A549 (cell line): Measurements from ENCODE around the gene COA7. TPM values are rescaled to one million over a fixed set of nuclear protein-coding genes. Genes with fewer than 3 reads are reported as not detected.

Experiments used
- ATAC-seq, 2 experiments: fragments of 200-7000 bp in 1 of 2; fragments of >200 bp in 1 of 2; cut with Nextera tagmentation in 1 of 2; cut with Tn5 transposase in 1 of 2; 3 replicates each; pipeline versions ENCODE4 v1.8.0 to v1.9.1; 2018 to 2020; ENCODE audit warnings: mild to moderate bottlenecking in 1 of 2, moderate library complexity in 1 of 2
- CTCF ChIA-PET: fragments of 300-600 bp; sonication (Branson Sonifier 250); formaldehyde crosslinking; extraction: SDS; loops from one replicate; lab custom pipeline; 2021; ENCODE audit warnings: antibody characterized with exemption, inconsistent platforms; lab: Yijun Ruan, JAX
- POLR2A ChIA-PET: fragments of 350-600 bp; formaldehyde crosslinking; extraction: SDS; loops from one replicate; lab custom pipeline; 2021; ENCODE audit warnings: antibody characterized with exemption, inconsistent platforms; lab: Yijun Ruan, JAX
- DNase-seq, 2 experiments: peaks; one replicate each; pipeline versions ENCODE4 v3.0.0 to v3.0.0-alpha.2; 2011 to 2016; ENCODE audit warnings: low read depth in 1 of 2, low spot score in 1 of 2
- FAIRE-seq: peaks from 2 replicates; lab custom pipeline; 2011; peaks lifted over from hg19 to GRCh38; lab: Jason Lieb, UNC
- H3K27ac ChIP-seq, 2 experiments: fragments of >200 bp; sonication (Bioruptor Twin); formaldehyde crosslinking; 3 replicates each; pipeline ENCODE4 v1.5.1; 2016 to 2017
- H3K4me1 ChIP-seq: fragments of >200 bp; sonication (Bioruptor Twin); formaldehyde crosslinking; 3 replicates; pipeline ENCODE4 v1.6.1; 2016
- H3K4me2 ChIP-seq: fragments of >200 bp; sonication (Bioruptor Twin); formaldehyde crosslinking; 3 replicates; pipeline ENCODE4 v1.6.1; 2016
- H3K4me3 ChIP-seq: fragments of >200 bp; sonication (Bioruptor Twin); formaldehyde crosslinking; 3 replicates; pipeline ENCODE4 v1.5.1; 2016
- H3K9me3 ChIP-seq: fragments of >200 bp; sonication (Bioruptor Twin); formaldehyde crosslinking; 3 replicates; pipeline ENCODE4 v1.6.1; 2016
- ATOH8 ChIP-seq: fragments of 250-450 bp; sonication (Bioruptor Pico); IDR thresholded peaks from 2 replicates; pipeline ENCODE4 v1.5.0; 2020; ENCODE audit warnings: low read depth, mild to moderate bottlenecking, moderate library complexity
- BHLHE40 ChIP-seq: IDR thresholded peaks from 2 replicates; pipeline ENCODE4 v1.6.1; 2012; ENCODE audit warnings: low read depth, low read length, inconsistent platforms
- CBX2 ChIP-seq: fragments of 200-600 bp; sonication (generic); IDR thresholded peaks from 2 replicates; pipeline ENCODE4 v1.6.1; 2016; ENCODE audit warnings: low read depth, mild to moderate bottlenecking, borderline replicate concordance
- CBX8 ChIP-seq: fragments of 200-600 bp; sonication (generic); IDR thresholded peaks from 2 replicates; pipeline ENCODE4 v1.6.1; 2016
- CEBPB ChIP-seq, 2 experiments: fragments of >200 bp in 1 of 2; sonication (Bioruptor Twin) in 1 of 2; formaldehyde crosslinking in 1 of 2; IDR thresholded peaks; 2 replicates each; pipeline ENCODE4 v1.6.1; 2012 to 2016
- CHD4 ChIP-seq: fragments of 200-600 bp; sonication (generic); IDR thresholded peaks from 2 replicates; pipeline ENCODE4 v1.6.1; 2016; ENCODE audit warnings: antibody characterized with exemption, mild to moderate bottlenecking, borderline replicate concordance
- CTCF ChIP-seq: fragments of >200 bp; sonication (Bioruptor Twin); formaldehyde crosslinking; IDR thresholded peaks from 3 replicates; pipeline ENCODE4 v1.5.1; 2016
- E2F6 ChIP-seq: IDR thresholded peaks from 2 replicates; pipeline ENCODE4 v1.6.1; 2012; ENCODE audit warnings: low read depth, borderline replicate concordance
- EHMT2 ChIP-seq: fragments of 200-600 bp; sonication (generic); IDR thresholded peaks from 2 replicates; pipeline ENCODE4 v1.6.1; 2016; ENCODE audit warnings: antibody characterized with exemption, low read depth, mild to moderate bottlenecking, moderate library complexity
- FOXS1 ChIP-seq: fragments of 250-450 bp; sonication (Bioruptor Pico); IDR thresholded peaks from 2 replicates; pipeline ENCODE4 v1.5.0; 2020; ENCODE audit warnings: mild to moderate bottlenecking, moderate library complexity
- GATA3 ChIP-seq: IDR thresholded peaks from 2 replicates; pipeline ENCODE4 v1.6.1; 2012; ENCODE audit warnings: borderline replicate concordance
- HDAC2 ChIP-seq: fragments of 200-600 bp; sonication (generic); IDR thresholded peaks from 2 replicates; pipeline ENCODE4 v1.6.1; 2016
- JUNB ChIP-seq: fragments of >200 bp; sonication (Bioruptor Twin); formaldehyde crosslinking; IDR thresholded peaks from 2 replicates; pipeline ENCODE4 v1.6.1; 2016
- KDM1A ChIP-seq: fragments of 200-600 bp; sonication (generic); IDR thresholded peaks from 2 replicates; pipeline ENCODE4 v1.6.1; 2016; ENCODE audit warnings: low read depth, mild to moderate bottlenecking
- KDM5A ChIP-seq: fragments of 200-600 bp; sonication (generic); IDR thresholded peaks from 2 replicates; pipeline ENCODE4 v1.6.1; 2016; ENCODE audit warnings: antibody characterized with exemption, mild to moderate bottlenecking
- MYC ChIP-seq: IDR thresholded peaks from 2 replicates; pipeline ENCODE4 v1.6.1; 2012; ENCODE audit warnings: mild to moderate bottlenecking, inconsistent platforms, low read length, improper control_type of control experiment, borderline replicate concordance
- NPAS2 ChIP-seq: fragments of 250-450 bp; sonication (Bioruptor Pico); IDR thresholded peaks from 2 replicates; pipeline ENCODE4 v1.8.0; 2022; ENCODE audit warnings: mild to moderate bottlenecking, moderate library complexity, borderline replicate concordance
- PBX3 ChIP-seq: IDR thresholded peaks from 2 replicates; pipeline ENCODE4 v1.6.1; 2012
- POLR2A ChIP-seq: IDR thresholded peaks from 2 replicates; pipeline ENCODE4 v1.6.1; 2012; ENCODE audit warnings: mild to moderate bottlenecking, low read length
- POLR2AphosphoS2 ChIP-seq: conservative IDR thresholded peaks from 2 replicates; pipeline ENCODE4 v1.6.1; 2012; ENCODE audit warnings: low read length, improper control_type of control experiment, inconsistent platforms
- RFX5 ChIP-seq: fragments of 450-650 bp; IDR thresholded peaks from 2 replicates; pipeline ENCODE4 v1.7.1; 2014; ENCODE audit warnings: antibody characterized with exemption, mild to moderate bottlenecking, moderate library complexity
- SMC3 ChIP-seq: fragments of >200 bp; sonication (Bioruptor Twin); formaldehyde crosslinking; IDR thresholded peaks from 3 replicates; pipeline ENCODE4 v1.6.1; 2018; ENCODE audit warnings: inconsistent platforms
- SREBF2 ChIP-seq: fragments of 450-650 bp; IDR thresholded peaks from 2 replicates; pipeline ENCODE4 v1.6.1; 2014; ENCODE audit warnings: mild to moderate bottlenecking, moderate library complexity
- ZC3H11A ChIP-seq: fragments of 450-650 bp; IDR thresholded peaks from 2 replicates; pipeline ENCODE4 v1.6.1; 2014; ENCODE audit warnings: antibody characterized with exemption, mild to moderate bottlenecking
- ZFP36 ChIP-seq: fragments of 450-650 bp; IDR thresholded peaks from 2 replicates; pipeline ENCODE4 v1.6.1; 2014; ENCODE audit warnings: borderline replicate concordance; ENCODE audit not compliant: partially characterized antibody
- ZNF302 ChIP-seq: fragments of 250-450 bp; sonication (Bioruptor Pico); IDR thresholded peaks from 2 replicates; pipeline ENCODE4 v1.9.0; 2021; ENCODE audit warnings: inconsistent platforms, mild to moderate bottlenecking, moderate library complexity
- WGBS: methylation state at CpG from one replicate; pipeline ENCODE4 v1.1.6; 2017; ENCODE audit errors: missing lambda C conversion rate; 5-methylcytosine and 5-hydroxymethylcytosine counted together
- polyA plus RNA-seq, 4 experiments: library from polyadenylated mRNA; depleted of rRNA in 3 of 4; stranded (reverse); fragments of >200 nt; fragmentation: RNase III in 1 of 4; extraction: RNeasy Plus Mini Kit Qiagen cat#74134 plus additional on column Dnase treatment in 1 of 4; gene quantifications; 2 replicates in 3 of 4; 3 replicates in 1 of 4; pipeline ENCODE4 v1.2.3, GENCODE V29; 2011 to 2017

Gene COA7
- polyA plus RNA-seq, 2 of the 4 experiments (the other 2 are of a cell fraction), result 18.1 to 22.0 TPM

- Histone ChIP-seq H3K4me3 (no peak overlapping the region), H3K4me2 (no peak overlapping the region), H3K27ac (no peak overlapping the region; a peak in 1 of 6 replicates), H3K9me3 (no peaks in the 10 kb centered on the region), H3K4me1 (no peaks in the 10 kb centered on the region; the same call in 2 of the 3 replicates)
- 72% methylated on average over 4 of the region's 4 CpGs for WGBS
- TF ChIP-seq BHLHE40, result no peak
- no peak for TF ChIP-seq JUNB
- no peak for TF ChIP-seq EHMT2
- TF ChIP-seq KDM1A, result no peak
- TF ChIP-seq CEBPB (IDR thresholded peaks at IDR 0.05), result no peak
- no peak for TF ChIP-seq CTCF
- TF ChIP-seq HDAC2, result no peak
- no peak for TF ChIP-seq MYC
- TF ChIP-seq CBX2, result no peak
- no peak for TF ChIP-seq NPAS2 (CRISPR knock-in tag)
- FAIRE-seq (no peak), DNase-seq (no peak), ATAC-seq (no peak)
- CTCF ChIA-PET, result interaction anchor here (0.9 to 1.4 kb wide), 2 partner anchors 13 to 28 kb away, joined by 3 to 6 read pairs; no protein-coding TSS in a partner anchor
- POLR2A ChIA-PET, result no interaction called here
These were observed 24.6 kb downstream of the COA7 start for GRCh38 chr1:52673513-52673912.

- no peaks in the 10 kb centered on the region for H3K9me3 ChIP-seq
- FAIRE-seq (no peak), ATAC-seq (no peak; a peak in 1 of 6 replicates), DNase-seq (no peak)
- ChIA-PET POLR2A (no interaction called here), CTCF (interaction anchor here (0.6 to 1.4 kb wide), 3 partner anchors 13 to 137 kb away, joined by 3 to 6 read pairs (median 3); no protein-coding TSS in a partner anchor)
- no peak overlapping the region for H3K4me2 ChIP-seq
- H3K27ac ChIP-seq, result peak overlapping the region; percentile 38 to 45; a peak in 2 of 6 replicates
- no CpG with 5 or more reads among the region's 1 CpG for WGBS
- TF ChIP-seq E2F6, result no peak
- no peak for TF ChIP-seq NPAS2 (CRISPR knock-in tag)
- no peak for TF ChIP-seq ATOH8
- no peak for TF ChIP-seq CHD4
- H3K4me1 ChIP-seq, result no peaks in the 10 kb centered on the region; the same call in 2 of the 3 replicates
- H3K4me3 ChIP-seq, result no peak overlapping the region
These were observed 25.2 kb downstream of the COA7 start for GRCh38 chr1:52672946-52673345.

- no peak for ATAC-seq
- WGBS, result 77% methylated on average over 2 of the region's 2 CpGs
- no peak for FAIRE-seq
- DNase-seq, result no peak
- no peak overlapping the region for H3K4me3 ChIP-seq
- peaks cover 4% of the 10 kb centered on the region; the same call in 2 of the 3 replicates for H3K4me1 ChIP-seq
- POLR2A ChIA-PET, result no interaction called here
- TF ChIP-seq MYC, result no peak
- no peak for TF ChIP-seq ZC3H11A
- TF ChIP-seq RFX5, result no peak
- TF ChIP-seq SREBF2, result no peak
- TF ChIP-seq SMC3, result no peak
- TF ChIP-seq POLR2AphosphoS2, result no peak
- no peak for TF ChIP-seq CEBPB (IDR thresholded peaks at IDR 0.05)
- TF ChIP-seq POLR2A, result no peak
- TF ChIP-seq ZFP36, result no peak
- no peak for TF ChIP-seq KDM5A
- TF ChIP-seq PBX3, result no peak
- no peak for TF ChIP-seq GATA3
- TF ChIP-seq CBX8, result no peak
- TF ChIP-seq FOXS1 (CRISPR knock-in tag), result no peak
- no peak for TF ChIP-seq ATOH8
- no peak for TF ChIP-seq ZNF302 (CRISPR knock-in tag)
- H3K27ac ChIP-seq, result peak overlapping the region in 1 of 2 experiments; percentile 46; a peak in 1 of 6 replicates
- H3K4me2 ChIP-seq, result no peak overlapping the region
- CTCF ChIA-PET, result no interaction called here
- H3K9me3 ChIP-seq, result no peaks in the 10 kb centered on the region
These were observed 27.5 kb downstream of the COA7 start for GRCh38 chr1:52670604-52671003.
